Neural progenitor cell (in vitro differentiated cells): Measurements from ENCODE around the gene EDN3. TPM values are rescaled to one million over a fixed set of nuclear protein-coding genes. Genes with fewer than 3 reads are reported as not detected.

Experiments used
- DNase-seq: peaks from one replicate; pipeline ENCODE4 v3.0.0-alpha.2; 2016; ENCODE audit warnings: low spot score
- H2AFZ ChIP-seq: fragments of 200-600 bp; sonication (generic); replicated peaks from 2 replicates; pipeline ENCODE4 v1.6.1; 2016; ENCODE audit warnings: antibody characterized with exemption
- H3F3A ChIP-seq: fragments of 200-600 bp; sonication (generic); 2 replicates; pipeline ENCODE4 v1.6.1; 2016; ENCODE audit warnings: antibody characterized with exemption, low read depth
- H3K27ac ChIP-seq: fragments of 200-600 bp; sonication (generic); 2 replicates; pipeline ENCODE4 v1.5.1; 2016; ENCODE audit warnings: mild to moderate bottlenecking
- H3K27me3 ChIP-seq: fragments of 200-600 bp; sonication (generic); 2 replicates; pipeline ENCODE4 v1.6.1; 2016; ENCODE audit warnings: mild to moderate bottlenecking, moderate library complexity
- H3K36me3 ChIP-seq: fragments of 200-600 bp; sonication (generic); 2 replicates; pipeline ENCODE4 v1.5.1; 2016
- H3K4me1 ChIP-seq: fragments of 200-600 bp; sonication (generic); 2 replicates; pipeline ENCODE4 v1.6.1; 2016; ENCODE audit warnings: mixed run types
- H3K4me2 ChIP-seq: fragments of 200-600 bp; sonication (generic); 2 replicates; pipeline ENCODE4 v1.6.1; 2016
- H3K4me3 ChIP-seq: fragments of 200-600 bp; sonication (generic); 2 replicates; pipeline ENCODE4 v1.5.1; 2016
- H3K79me2 ChIP-seq: fragments of 200-600 bp; sonication (generic); 2 replicates; pipeline ENCODE4 v1.6.1; 2016; ENCODE audit warnings: low read depth
- H3K9ac ChIP-seq: fragments of 200-600 bp; sonication (generic); 2 replicates; pipeline ENCODE4 v1.6.1; 2016
- H3K9me3 ChIP-seq: fragments of 200-600 bp; sonication (generic); 2 replicates; pipeline ENCODE4 v1.5.1; 2016; ENCODE audit warnings: low read depth
- H4K20me1 ChIP-seq: fragments of 200-600 bp; sonication (generic); 2 replicates; pipeline ENCODE4 v1.6.1; 2016; ENCODE audit warnings: low read depth
- H3K27ac Mint-ChIP-seq: 3 replicates; pipeline ENCODE4 v1.8.0; 2021; ENCODE audit warnings: mixed read lengths
- H3K27me3 Mint-ChIP-seq: 2 replicates; pipeline ENCODE4 v1.8.0; 2022; ENCODE audit warnings: low read depth, mild to moderate bottlenecking, inconsistent platforms, moderate library complexity, mixed read lengths; ENCODE audit not compliant: insufficient read depth
- H3K36me3 Mint-ChIP-seq: 3 replicates; pipeline ENCODE4 v1.8.0; 2021; ENCODE audit warnings: mixed read lengths
- H3K4me1 Mint-ChIP-seq: 3 replicates; pipeline ENCODE4 v1.8.0; 2021; ENCODE audit warnings: mixed read lengths
- H3K4me3 Mint-ChIP-seq: 3 replicates; pipeline ENCODE4 v1.8.0; 2021; ENCODE audit warnings: mild to moderate bottlenecking, moderate library complexity, mixed read lengths
- H3K9me3 Mint-ChIP-seq: 3 replicates; pipeline ENCODE4 v1.8.0; 2020; ENCODE audit warnings: mixed read lengths
- EZH2 ChIP-seq: fragments of 200-600 bp; sonication (generic); IDR thresholded peaks from 2 replicates; pipeline ENCODE4 v1.6.1; 2017; ENCODE audit warnings: antibody characterized with exemption, mild to moderate bottlenecking, moderate library complexity
- EZH2phosphoT487 ChIP-seq: fragments of 200-600 bp; sonication (generic); IDR thresholded peaks from 2 replicates; pipeline ENCODE4 v1.6.1; 2017; ENCODE audit warnings: antibody characterized with exemption
- total RNA-seq: library from RNA; depleted of rRNA; stranded (reverse); fragments of >200 nt; gene quantifications from 2 replicates; pipeline ENCODE4 v1.2.3, GENCODE V29; 2015; ENCODE audit warnings: low replicate concordance
- TF ChIP-seq, protein P1 (sequence below): fragments of 200-600 bp; sonication (generic); IDR thresholded peaks from 2 replicates; pipeline ENCODE4 v1.5.1; 2017; ENCODE audit warnings: antibody characterized with exemption, mild to moderate bottlenecking

The EDN3 gene
- total RNA-seq, 1 donor from 2014 or later, result not detected

DNA sequence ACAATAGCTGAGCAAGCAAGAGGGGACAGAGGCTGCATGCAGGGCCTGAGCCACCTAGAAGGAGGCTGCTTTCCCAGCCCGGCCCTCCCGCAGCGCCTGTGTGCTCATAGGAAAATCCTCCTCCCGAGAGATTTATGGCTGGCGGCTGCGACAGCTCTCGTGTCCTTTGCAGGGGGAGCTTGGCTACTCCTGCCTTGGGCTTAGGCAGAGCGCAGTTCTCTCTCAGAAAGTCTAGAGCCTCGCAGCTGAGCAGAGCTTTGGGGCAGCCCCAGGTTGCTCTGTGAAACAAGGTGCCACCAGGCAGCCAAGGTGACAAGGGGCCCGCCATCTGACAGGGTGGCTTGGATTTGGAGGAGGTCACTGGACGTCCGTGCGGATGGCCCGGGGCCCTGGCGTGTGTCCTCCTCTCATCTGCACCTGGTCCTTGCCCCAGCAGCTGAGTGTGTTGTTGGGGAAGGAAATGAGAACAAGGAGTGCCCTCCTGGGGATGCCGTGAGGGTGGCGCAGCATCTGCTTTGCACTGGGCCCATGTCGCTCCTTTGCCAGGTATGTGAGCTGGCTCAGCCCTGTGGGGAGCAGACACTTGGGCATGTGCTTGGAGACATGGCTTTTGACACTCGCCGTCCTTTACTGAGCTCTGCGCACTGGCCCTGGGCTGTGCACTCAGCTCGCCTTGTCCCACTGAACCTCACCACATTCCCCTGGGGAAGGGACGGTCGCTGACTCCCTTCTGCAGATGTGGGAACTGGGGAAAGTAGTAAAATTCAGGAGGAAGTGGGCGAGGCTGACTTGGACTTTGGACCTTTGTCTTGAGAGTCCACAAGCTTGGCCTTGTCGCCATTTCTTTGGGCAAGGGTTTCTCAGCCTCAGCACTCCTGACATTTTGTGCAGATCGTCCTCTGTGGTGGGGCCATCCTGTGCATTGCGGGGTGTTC is 41.9 kb downstream of the EDN3 start:
- Histone ChIP-seq H3K79me2 (no peaks in the 10 kb centered on the region), H3K4me1 (no peaks in the 10 kb centered on the region), H3K36me3 (no peaks in the 10 kb centered on the region), H3K4me3 (no peak overlapping the region), H4K20me1 (no peaks in the 10 kb centered on the region), H3K9ac (no peak overlapping the region), H3K27ac (no peak overlapping the region), H3F3A (no peaks in the 10 kb centered on the region), H3K4me2 (no peak overlapping the region), H2AFZ (no peak overlapping the region), H3K27me3 (peaks cover 6% of the 10 kb centered on the region), H3K9me3 (no peaks in the 10 kb centered on the region)
- Mint-ChIP-seq H3K4me1 (no peaks in the 10 kb centered on the region), H3K27ac (no peak overlapping the region), H3K4me3 (no peak overlapping the region), H3K9me3 (peaks cover 4% of the 10 kb centered on the region), H3K27me3 (peaks cover 5% of the 10 kb centered on the region), H3K36me3 (no peaks in the 10 kb centered on the region)
- TF ChIP-seq EZH2 (no peak), EZH2phosphoT487 (no peak)
- TF ChIP-seq, protein P1, sequence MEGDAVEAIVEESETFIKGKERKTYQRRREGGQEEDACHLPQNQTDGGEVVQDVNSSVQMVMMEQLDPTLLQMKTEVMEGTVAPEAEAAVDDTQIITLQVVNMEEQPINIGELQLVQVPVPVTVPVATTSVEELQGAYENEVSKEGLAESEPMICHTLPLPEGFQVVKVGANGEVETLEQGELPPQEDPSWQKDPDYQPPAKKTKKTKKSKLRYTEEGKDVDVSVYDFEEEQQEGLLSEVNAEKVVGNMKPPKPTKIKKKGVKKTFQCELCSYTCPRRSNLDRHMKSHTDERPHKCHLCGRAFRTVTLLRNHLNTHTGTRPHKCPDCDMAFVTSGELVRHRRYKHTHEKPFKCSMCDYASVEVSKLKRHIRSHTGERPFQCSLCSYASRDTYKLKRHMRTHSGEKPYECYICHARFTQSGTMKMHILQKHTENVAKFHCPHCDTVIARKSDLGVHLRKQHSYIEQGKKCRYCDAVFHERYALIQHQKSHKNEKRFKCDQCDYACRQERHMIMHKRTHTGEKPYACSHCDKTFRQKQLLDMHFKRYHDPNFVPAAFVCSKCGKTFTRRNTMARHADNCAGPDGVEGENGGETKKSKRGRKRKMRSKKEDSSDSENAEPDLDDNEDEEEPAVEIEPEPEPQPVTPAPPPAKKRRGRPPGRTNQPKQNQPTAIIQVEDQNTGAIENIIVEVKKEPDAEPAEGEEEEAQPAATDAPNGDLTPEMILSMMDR, result no peak
- DNase-seq, result no peak

DNA sequence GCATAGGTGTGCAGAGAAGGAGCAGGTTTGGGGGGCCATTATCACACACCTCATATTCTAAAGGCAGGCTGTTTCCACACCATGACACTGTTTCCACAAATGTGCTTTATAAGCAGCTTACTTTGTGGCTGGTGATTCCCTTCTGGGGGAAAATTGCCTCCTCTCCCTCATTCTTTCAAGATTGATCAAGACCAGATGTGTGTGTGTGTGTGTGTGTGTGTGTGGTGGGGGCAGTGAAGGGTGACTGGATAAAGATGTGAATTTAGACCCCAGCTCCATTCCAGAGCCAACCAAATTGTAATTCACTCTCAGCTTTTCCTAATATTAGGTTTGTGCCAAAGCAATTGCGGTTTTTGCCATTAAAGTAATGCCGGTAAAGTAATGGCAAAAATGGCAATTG is 45.6 kb downstream of the EDN3 start:
- H3K4me2 ChIP-seq, result no peak overlapping the region
- Mint-ChIP-seq H3K27ac (no peak overlapping the region), H3K27me3 (peaks cover 2% of the 10 kb centered on the region), H3K4me3 (no peak overlapping the region), H3K36me3 (no peaks in the 10 kb centered on the region), H3K9me3 (peaks cover 4% of the 10 kb centered on the region), H3K4me1 (no peaks in the 10 kb centered on the region)
- DNase-seq, result no peak
- no peaks in the 10 kb centered on the region for H3F3A ChIP-seq
- H4K20me1 ChIP-seq, result no peaks in the 10 kb centered on the region
- H3K27me3 ChIP-seq, result peaks cover 6% of the 10 kb centered on the region
- H3K27ac ChIP-seq, result no peak overlapping the region
- H2AFZ ChIP-seq, result no peak overlapping the region
- H3K9me3 ChIP-seq, result no peaks in the 10 kb centered on the region
- no peaks in the 10 kb centered on the region for H3K4me1 ChIP-seq
- H3K36me3 ChIP-seq, result no peaks in the 10 kb centered on the region
- no peak overlapping the region for H3K4me3 ChIP-seq
- H3K79me2 ChIP-seq, result no peaks in the 10 kb centered on the region
- no peak overlapping the region for H3K9ac ChIP-seq
- TF ChIP-seq EZH2phosphoT487 (no peak), EZH2 (no peak)
- TF ChIP-seq, protein P1, result no peak

DNA sequence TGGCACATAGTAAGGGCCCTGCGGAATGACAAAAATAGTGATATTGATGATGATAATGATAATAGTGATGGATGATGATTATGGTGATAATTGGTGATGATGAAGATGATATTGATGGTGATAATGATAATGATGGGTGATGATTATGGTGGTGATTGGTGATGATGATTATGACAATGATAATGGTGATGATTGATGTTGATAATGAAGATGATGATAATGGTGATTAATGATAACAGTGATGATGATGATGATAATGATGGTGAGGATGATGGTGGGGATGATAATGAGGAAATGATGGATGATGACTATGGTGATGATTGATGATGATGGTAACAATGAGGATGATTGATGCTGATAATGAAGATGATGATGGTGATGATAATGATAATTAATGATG is 48.9 kb downstream of the EDN3 start:
- Histone ChIP-seq H3K4me1 (no peaks in the 10 kb centered on the region), H3K9ac (no peak overlapping the region), H2AFZ (no peak overlapping the region), H3K27ac (no peak overlapping the region), H3K79me2 (no peaks in the 10 kb centered on the region), H3K9me3 (no peaks in the 10 kb centered on the region), H4K20me1 (no peaks in the 10 kb centered on the region), H3K4me2 (no peak overlapping the region), H3F3A (no peaks in the 10 kb centered on the region), H3K4me3 (no peak overlapping the region), H3K27me3 (peaks cover 6% of the 10 kb centered on the region), H3K36me3 (no peaks in the 10 kb centered on the region)
- H3K4me3 Mint-ChIP-seq, result no peak overlapping the region
- no peak for DNase-seq
- H3K36me3 Mint-ChIP-seq, result no peaks in the 10 kb centered on the region
- no peak for TF ChIP-seq EZH2phosphoT487
- TF ChIP-seq EZH2, result no peak
- TF ChIP-seq, protein P1, result no peak
- no peaks in the 10 kb centered on the region for H3K9me3 Mint-ChIP-seq
- no peaks in the 10 kb centered on the region for H3K4me1 Mint-ChIP-seq
- peaks cover 5% of the 10 kb centered on the region for H3K27me3 Mint-ChIP-seq
- no peak overlapping the region for H3K27ac Mint-ChIP-seq
